BLaER1 treated with 17β-estradiol and CSF1 and Interleukin-3, amounts not matched to agents 10 nM and 100 nM (cell line): ENCODE data around the gene TRAP1.

ENCODE experiments used
- H3K27ac ChIP-seq, 11 experiments: shearing (Covaris generic); formaldehyde crosslinking; 2 replicates each; pipeline ENCODE4 v1.8.1; 2022
- H3K27me3 ChIP-seq, 11 experiments: shearing (Covaris generic); formaldehyde crosslinking; 2 replicates each; pipeline ENCODE4 v1.8.1; 2022
- H3K36me3 ChIP-seq, 11 experiments: shearing (Covaris generic); formaldehyde crosslinking; 2 replicates each; pipeline ENCODE4 v1.8.1; 2022
- H3K4me1 ChIP-seq, 10 experiments: shearing (Covaris generic); formaldehyde crosslinking; 2 replicates each; pipeline ENCODE4 v1.8.1; 2022
- H3K4me2 ChIP-seq, 11 experiments: shearing (Covaris generic); formaldehyde crosslinking; 2 replicates each; pipeline ENCODE4 v1.8.1; 2022
- H3K4me3 ChIP-seq, 10 experiments: shearing (Covaris generic); formaldehyde crosslinking; 2 replicates each; pipeline ENCODE4 v1.8.1; 2022
- H3K9ac ChIP-seq, 11 experiments: shearing (Covaris generic); formaldehyde crosslinking; 2 replicates each; pipeline ENCODE4 v1.8.1; 2022
- H3K9me3 ChIP-seq, 11 experiments: shearing (Covaris generic); formaldehyde crosslinking; replicated peaks in 1 of 11; 2 replicates each; pipeline ENCODE4 v1.8.1; 2022
- H4K20me1 ChIP-seq, 11 experiments: shearing (Covaris generic); formaldehyde crosslinking; 2 replicates each; pipeline ENCODE4 v1.8.1; 2022
- Cebpa-rat ChIP-seq, 11 experiments: shearing (Covaris generic); IDR thresholded peaks; 2 replicates each; pipeline ENCODE4 v1.8.1; 2022

The TRAP1 gene

DNA sequence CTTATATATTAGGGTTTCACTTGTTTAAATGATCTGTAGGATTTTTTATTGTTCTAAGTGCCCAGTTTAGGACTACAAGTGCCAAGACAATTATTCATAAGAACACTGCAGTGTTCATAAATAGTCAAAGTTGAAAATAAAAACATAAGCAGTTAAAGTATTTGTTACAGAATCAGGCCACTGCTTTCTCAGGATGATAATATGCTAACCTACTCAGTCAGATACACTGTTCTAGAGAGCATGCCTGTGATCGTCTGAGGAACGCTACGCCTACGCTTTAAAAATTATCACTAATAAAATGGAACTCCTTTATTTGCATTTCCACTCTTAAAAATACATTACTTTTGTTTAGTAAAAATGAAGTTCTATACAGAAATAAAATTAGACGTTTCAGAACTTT lies 37.4 kb upstream of the TRAP1 start:
- Histone ChIP-seq H3K36me3 (peaks cover 97 to 100% (median 99%) of the 10 kb centered on the region in 11 experiments), H3K27ac (no peak overlapping the region), H3K27me3 (no peaks in the 10 kb centered on the region), H3K4me1 (no peaks in the 10 kb centered on the region), H3K4me3 (no peak overlapping the region), H3K9ac (no peak overlapping the region), H3K4me2 (no peak overlapping the region), H4K20me1 (peaks cover 23 to 97% (median 84%) of the 10 kb centered on the region in 11 experiments; a peak in 20 of 22 replicates), H3K9me3 (no peaks in the 10 kb centered on the region)
- TF ChIP-seq Cebpa-rat (IDR thresholded peaks at IDR 0.05): no peak

GRCh38 chr16:3754081-3754703 lies 36.9 kb upstream of the TRAP1 start:
- H3K4me2 ChIP-seq: no peak overlapping the region

DNA sequence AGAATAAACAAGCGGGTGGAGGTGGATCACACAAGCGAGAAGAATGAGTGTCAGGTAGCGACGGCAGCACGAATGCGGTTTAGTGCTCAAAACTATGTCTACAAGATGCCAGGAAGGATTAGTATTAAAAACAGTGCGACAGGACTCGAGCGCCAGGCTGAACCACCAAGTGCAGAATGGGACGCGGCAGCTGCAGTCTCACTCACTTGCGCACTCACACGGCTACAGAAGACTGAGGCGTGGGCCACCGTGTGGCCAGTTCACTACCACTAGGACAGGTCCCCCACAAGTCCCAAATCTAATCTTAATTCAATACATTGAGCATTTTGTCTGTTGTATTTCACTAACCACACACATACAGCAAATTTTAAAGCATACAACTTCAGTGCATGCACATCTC lies 35.7 kb upstream of the TRAP1 start:
- Histone ChIP-seq H3K27ac (no peak overlapping the region), H3K4me1 (no peaks in the 10 kb centered on the region), H3K27me3 (no peaks in the 10 kb centered on the region), H3K36me3 (peaks cover 96 to 100% (median 99%) of the 10 kb centered on the region in 11 experiments), H3K4me3 (no peak overlapping the region), H3K9me3 (no peaks in the 10 kb centered on the region), H4K20me1 (peaks cover 20 to 90% (median 69%) of the 10 kb centered on the region in 11 experiments; a peak in 20 of 22 replicates), H3K9ac (no peak overlapping the region), H3K4me2 (no peak overlapping the region)
- TF ChIP-seq Cebpa-rat (IDR thresholded peaks at IDR 0.05): no peak

More at GRCh38 chr16:3754081-3754703, 36.9 kb upstream of the TRAP1 start:
- Histone ChIP-seq H3K4me1 (no peaks in the 10 kb centered on the region), H3K9ac (no peak overlapping the region), H4K20me1 (peaks cover 23 to 94% (median 79%) of the 10 kb centered on the region in 11 experiments; a peak in 20 of 22 replicates), H3K9me3 (no peaks in the 10 kb centered on the region), H3K27me3 (no peaks in the 10 kb centered on the region), H3K36me3 (peaks cover 97 to 100% (median 99%) of the 10 kb centered on the region in 11 experiments), H3K4me3 (no peak overlapping the region), H3K27ac (no peak overlapping the region)
- TF ChIP-seq Cebpa-rat (IDR thresholded peaks at IDR 0.05): no peak

DNA sequence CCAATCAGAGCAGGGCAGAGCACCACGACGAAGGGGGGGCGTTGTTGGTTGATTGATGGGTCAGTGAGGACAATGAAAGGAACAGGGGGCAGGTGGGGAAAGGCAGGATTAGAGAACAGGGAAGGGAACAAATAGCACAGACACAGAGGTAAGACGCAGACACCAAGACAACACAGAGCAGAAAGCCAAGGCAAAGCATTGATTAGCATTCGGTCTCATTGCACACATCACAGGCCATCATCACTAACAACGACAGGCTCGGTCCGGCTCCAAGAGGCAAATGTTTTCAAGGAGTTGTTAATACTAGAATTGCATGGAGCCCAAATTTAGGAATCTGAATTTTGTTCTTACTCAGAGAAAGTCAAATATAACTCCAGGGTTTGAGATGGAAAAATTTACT lies 34.6 kb upstream of the TRAP1 start:
- Histone ChIP-seq H4K20me1 (peaks cover 18 to 88% (median 68%) of the 10 kb centered on the region in 11 experiments; a peak in 19 of 22 replicates), H3K4me3 (no peak overlapping the region), H3K4me2 (no peak overlapping the region), H3K27me3 (no peaks in the 10 kb centered on the region), H3K36me3 (peaks cover 95 to 100% (median 98%) of the 10 kb centered on the region in 11 experiments), H3K9me3 (no peaks in the 10 kb centered on the region), H3K9ac (no peak overlapping the region), H3K4me1 (no peaks in the 10 kb centered on the region), H3K27ac (no peak overlapping the region)
- no peak for TF ChIP-seq Cebpa-rat (IDR thresholded peaks at IDR 0.05)

DNA sequence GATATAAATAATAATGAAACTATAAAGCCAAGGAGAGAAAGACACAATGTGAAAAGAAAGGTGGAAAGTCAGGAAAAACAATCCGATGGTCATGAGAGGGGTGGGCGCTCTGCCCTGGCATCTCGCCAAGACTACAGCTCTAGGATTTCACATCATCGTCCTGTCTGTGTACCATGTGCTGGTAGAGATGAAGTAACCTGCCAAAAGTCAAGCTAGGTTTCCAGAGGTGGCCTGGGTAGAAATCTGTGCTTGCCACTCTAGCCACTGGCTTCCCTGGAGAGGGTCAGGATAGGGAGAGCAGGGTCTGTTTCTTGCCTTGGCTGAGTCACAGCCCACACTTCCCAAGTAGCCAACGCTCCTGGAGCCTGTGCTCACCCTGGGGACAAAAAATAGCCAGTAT lies 31.0 kb upstream of the TRAP1 start:
- Histone ChIP-seq H4K20me1 (peaks cover 5 to 91% (median 71%) of the 10 kb centered on the region in 11 experiments; a peak in 19 of 22 replicates), H3K9ac (no peak overlapping the region), H3K27me3 (no peaks in the 10 kb centered on the region), H3K9me3 (no peaks in the 10 kb centered on the region), H3K4me3 (no peak overlapping the region), H3K4me2 (no peak overlapping the region), H3K27ac (no peak overlapping the region), H3K4me1 (no peaks in the 10 kb centered on the region), H3K36me3 (peaks cover 96 to 100% (median 98%) of the 10 kb centered on the region in 11 experiments)
- TF ChIP-seq Cebpa-rat (IDR thresholded peaks at IDR 0.05): no peak

GRCh38 chr16:3745751-3746355 lies 28.5 kb upstream of the TRAP1 start:
- H3K27ac ChIP-seq: no peak overlapping the region
- no peaks in the 10 kb centered on the region for H3K27me3 ChIP-seq
- no peak overlapping the region for H3K4me2 ChIP-seq
- H3K9me3 ChIP-seq: no peaks in the 10 kb centered on the region
- peaks cover 5 to 91% (median 71%) of the 10 kb centered on the region in 11 experiments; a peak in 18 of 22 replicates for H4K20me1 ChIP-seq
- 0 out of 22 replicates have a peak overlapping the region, but pooled peaks of 1 of the 11 experiments have one; percentile 2 for H3K9ac ChIP-seq
- TF ChIP-seq Cebpa-rat (IDR thresholded peaks at IDR 0.05): no peak
- H3K4me1 ChIP-seq: no peaks in the 10 kb centered on the region
- peaks cover 97 to 100% (median 100%) of the 10 kb centered on the region in 11 experiments for H3K36me3 ChIP-seq
- no peak overlapping the region for H3K4me3 ChIP-seq

- Histone ChIP-seq H3K9me3 (no peaks in the 10 kb centered on the region), H3K4me2 (no peak overlapping the region), H3K36me3 (peaks cover 97 to 100% (median 100%) of the 10 kb centered on the region in 11 experiments), H3K4me1 (no peaks in the 10 kb centered on the region), H4K20me1 (peaks cover 10 to 98% (median 77%) of the 10 kb centered on the region in 11 experiments; a peak in 19 of 22 replicates), H3K4me3 (no peak overlapping the region), H3K27me3 (no peaks in the 10 kb centered on the region), H3K27ac (no peak overlapping the region), H3K9ac (no peak overlapping the region)
- no peak for TF ChIP-seq Cebpa-rat (IDR thresholded peaks at IDR 0.05)
Measured at GRCh38 chr16:3744018-3744417, 26.7 kb upstream of the TRAP1 start.

DNA sequence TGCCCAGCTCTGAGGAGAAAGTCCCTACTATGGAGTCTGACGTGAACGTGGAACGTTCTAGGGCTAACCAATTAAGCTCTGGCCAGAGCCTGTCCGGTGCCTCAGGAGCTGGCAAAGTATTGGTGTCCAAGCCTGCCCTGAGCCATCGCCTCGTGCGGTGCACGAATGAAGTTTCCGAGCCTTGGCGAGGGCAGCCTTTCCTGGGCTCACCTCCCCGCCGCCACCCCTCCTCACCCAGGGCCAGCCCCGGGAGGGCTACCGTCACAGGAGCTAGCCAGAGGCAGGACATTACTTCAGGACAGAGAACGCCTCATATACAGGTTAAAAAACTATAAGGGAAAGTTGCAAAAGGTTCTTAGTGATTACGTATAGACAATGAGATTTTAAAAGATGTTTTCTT lies 23.6 kb upstream of the TRAP1 start:
- peaks cover 10 to 98% (median 88%) of the 10 kb centered on the region in 11 experiments; a peak in 20 of 22 replicates for H4K20me1 ChIP-seq
- peaks cover 0 to 11% (median under 1%) of the 10 kb centered on the region in 10 experiments; a peak in 7 of 20 replicates for H3K4me1 ChIP-seq
- H3K9ac ChIP-seq: no peak overlapping the region
- no peaks in the 10 kb centered on the region for H3K9me3 ChIP-seq
- TF ChIP-seq Cebpa-rat (IDR thresholded peaks at IDR 0.05): no peak
- H3K27ac ChIP-seq: no peak overlapping the region
- H3K4me2 ChIP-seq: no peak overlapping the region
- no peaks in the 10 kb centered on the region for H3K27me3 ChIP-seq
- peaks cover 100% of the 10 kb centered on the region in 11 experiments for H3K36me3 ChIP-seq
- no peak overlapping the region for H3K4me3 ChIP-seq

- no peak overlapping the region for H3K9ac ChIP-seq
- H3K27ac ChIP-seq: no peak overlapping the region
- peaks cover 0 to 17% (median 3%) of the 10 kb centered on the region in 10 experiments; a peak in 8 of 20 replicates for H3K4me1 ChIP-seq
- no peak overlapping the region for H3K4me3 ChIP-seq
- no peaks in the 10 kb centered on the region for H3K27me3 ChIP-seq
- H3K36me3 ChIP-seq: peaks cover 100% of the 10 kb centered on the region in 11 experiments
- H3K4me2 ChIP-seq: no peak overlapping the region
- peaks cover 10 to 98% (median 88%) of the 10 kb centered on the region in 11 experiments; a peak in 20 of 22 replicates for H4K20me1 ChIP-seq
- H3K9me3 ChIP-seq: no peaks in the 10 kb centered on the region
- TF ChIP-seq Cebpa-rat (IDR thresholded peaks at IDR 0.05): no peak
Measured at GRCh38 chr16:3740186-3740585, 22.9 kb upstream of the TRAP1 start.
